Endometrium (tissue), 2 donors: ENCODE results near the gene GRIK1.

Experiments
- FAIRE-seq: peaks from 2 replicates; lab custom pipeline; 2012; peaks lifted over from hg19 to GRCh38; lab: Jason Lieb, UNC
- donor health status: control.
- donor health status: control.

GRIK1 gene

DNA sequence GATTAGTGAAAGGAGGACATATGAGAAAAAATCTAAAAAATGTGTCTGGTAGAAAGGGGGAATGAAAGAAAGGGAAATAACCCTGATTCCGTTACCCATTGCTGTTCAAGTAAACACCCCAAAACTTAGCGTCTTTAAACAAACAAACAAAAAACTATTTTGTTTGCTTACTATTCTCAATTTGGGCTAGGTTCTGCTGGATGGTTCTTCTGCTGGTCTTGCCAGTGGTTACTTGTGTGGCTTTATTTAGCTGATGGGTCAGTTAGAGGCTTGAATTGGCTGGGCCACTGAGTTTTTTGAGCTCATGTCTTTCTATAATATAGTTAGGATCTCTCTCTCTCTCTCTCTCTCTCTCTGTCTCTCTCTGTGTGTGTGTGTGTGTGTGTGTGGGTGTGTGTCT, 112.1 kb downstream of the GRIK1 start:
- FAIRE-seq = no peak

GRCh38 chr21:29827236-29827635, 112.6 kb downstream of the GRIK1 start:
- no peak for FAIRE-seq

- FAIRE-seq = no peak
Observed at GRCh38 chr21:29826386-29826785, 113.4 kb downstream of the GRIK1 start.

DNA sequence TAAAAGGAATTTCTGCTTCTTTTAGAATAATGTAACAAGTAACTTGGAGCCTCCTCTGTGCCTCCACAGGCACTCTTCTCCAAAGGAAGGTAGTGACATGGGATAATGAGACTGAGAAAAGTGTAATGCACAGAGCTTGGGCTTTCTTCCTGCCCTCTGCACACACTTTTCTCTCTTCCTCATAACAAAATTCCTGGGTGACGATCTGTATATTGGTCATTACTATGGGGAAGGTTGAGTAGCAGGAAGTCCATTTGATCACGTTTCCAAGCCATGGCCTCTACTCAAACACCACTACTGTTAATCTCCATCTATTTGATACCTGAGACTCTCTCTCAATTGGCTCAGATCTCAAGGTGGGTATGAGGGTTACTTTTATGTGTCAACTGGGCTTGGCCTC, 113.9 kb downstream of the GRIK1 start:
- no peak for FAIRE-seq

DNA sequence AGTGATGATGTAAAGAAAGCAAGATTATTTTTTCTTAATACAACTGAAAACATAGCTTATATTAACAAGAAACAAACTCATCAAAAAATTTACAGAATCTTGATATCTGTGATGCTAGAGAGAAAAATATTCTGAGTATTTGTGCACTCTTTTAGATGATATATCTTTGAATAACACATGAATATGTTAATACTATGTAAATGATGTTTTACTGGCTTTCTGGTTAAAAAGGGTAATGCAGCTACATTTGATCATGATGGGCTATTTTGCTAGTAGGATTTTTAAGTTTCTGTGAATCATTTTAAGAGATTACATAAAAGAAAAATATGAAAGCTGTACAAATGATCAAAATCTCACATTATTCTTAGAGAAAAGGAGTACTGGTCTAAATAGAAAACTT, 114.5 kb downstream of the GRIK1 start:
- FAIRE-seq = no peak

- no peak for FAIRE-seq
Observed at GRCh38 chr21:29822064-29822463, 117.7 kb downstream of the GRIK1 start.

- FAIRE-seq = no peak
Observed at GRCh38 chr21:29821230-29821629, 118.6 kb downstream of the GRIK1 start.

DNA sequence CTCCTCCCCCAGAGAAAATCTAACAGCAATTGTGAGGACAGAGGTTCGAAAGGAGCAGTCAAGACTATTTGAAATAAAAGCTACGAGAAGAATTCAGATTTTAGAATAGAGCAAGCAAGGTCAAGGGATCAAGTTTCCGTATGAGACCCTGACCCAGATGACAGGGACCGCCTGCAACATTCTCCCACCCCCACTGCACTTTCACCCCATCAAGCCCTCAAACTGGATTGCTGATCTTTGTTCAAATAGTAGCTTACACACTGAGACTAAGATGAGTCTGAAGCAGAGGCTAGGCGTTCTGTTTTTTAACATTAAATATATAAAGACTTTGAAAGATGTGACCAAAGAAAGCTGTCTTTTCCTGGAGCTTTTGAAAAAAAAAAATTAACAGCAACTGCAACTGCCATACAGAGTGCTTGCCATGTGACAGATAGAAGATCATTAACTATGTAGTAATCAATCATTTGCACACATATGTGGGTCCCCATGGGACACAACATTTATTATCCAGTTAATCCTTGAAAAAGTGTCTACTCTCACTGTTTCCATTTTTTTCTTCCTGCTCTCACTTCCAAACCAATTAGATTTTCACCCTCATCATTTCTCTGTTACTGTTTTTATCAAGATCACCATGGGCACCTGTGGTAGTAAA, 120.0 kb downstream of the GRIK1 start:
- FAIRE-seq = no peak

GRCh38 chr21:29818383-29818921, 121.3 kb downstream of the GRIK1 start:
- FAIRE-seq = no peak

GRCh38 chr21:29817450-29817849, 122.3 kb downstream of the GRIK1 start:
- FAIRE-seq = no peak

GRCh38 chr21:29812947-29813346, 126.8 kb downstream of the GRIK1 start:
- no peak for FAIRE-seq

DNA sequence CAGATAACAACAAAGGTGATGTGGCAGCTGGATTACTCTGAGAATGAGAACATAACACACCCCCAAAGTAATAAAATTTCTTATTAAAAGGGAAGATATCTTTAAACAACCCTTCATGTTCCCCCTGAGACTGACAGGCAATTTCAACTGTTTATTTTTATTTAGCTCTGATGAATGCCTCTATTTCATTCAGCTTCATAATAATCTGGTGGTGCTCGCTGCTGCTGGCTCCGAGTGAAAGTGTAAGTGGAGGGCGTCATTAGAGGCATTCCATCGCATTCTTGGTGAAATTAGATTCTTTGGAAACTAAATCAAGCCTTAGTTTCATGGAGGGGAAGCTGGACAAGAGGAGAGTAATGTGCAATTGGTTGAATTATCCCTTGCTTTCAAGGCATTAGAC, 128.9 kb downstream of the GRIK1 start:
- no peak for FAIRE-seq

DNA sequence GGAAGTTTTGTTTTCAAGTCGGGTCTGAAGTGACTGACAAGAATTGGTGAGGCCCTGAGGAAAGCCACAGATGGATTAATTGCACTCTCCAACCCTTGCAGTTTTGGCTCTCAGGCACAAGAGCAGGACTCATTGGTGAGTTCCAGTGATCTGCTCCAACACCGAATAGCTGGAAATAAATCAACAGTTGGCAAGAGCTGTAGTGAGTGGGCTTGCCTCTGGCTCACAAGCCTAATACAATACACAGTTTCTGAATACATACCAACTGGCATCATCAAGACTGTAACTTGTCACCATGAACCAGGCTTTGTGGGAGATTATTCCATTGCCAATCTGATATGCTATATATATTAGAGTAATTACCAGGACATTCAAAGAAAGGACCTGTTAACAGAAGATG, 131.6 kb downstream of the GRIK1 start:
- no peak for FAIRE-seq

GRCh38 chr21:29805105-29805504, 134.7 kb downstream of the GRIK1 start:
- no peak for FAIRE-seq

DNA sequence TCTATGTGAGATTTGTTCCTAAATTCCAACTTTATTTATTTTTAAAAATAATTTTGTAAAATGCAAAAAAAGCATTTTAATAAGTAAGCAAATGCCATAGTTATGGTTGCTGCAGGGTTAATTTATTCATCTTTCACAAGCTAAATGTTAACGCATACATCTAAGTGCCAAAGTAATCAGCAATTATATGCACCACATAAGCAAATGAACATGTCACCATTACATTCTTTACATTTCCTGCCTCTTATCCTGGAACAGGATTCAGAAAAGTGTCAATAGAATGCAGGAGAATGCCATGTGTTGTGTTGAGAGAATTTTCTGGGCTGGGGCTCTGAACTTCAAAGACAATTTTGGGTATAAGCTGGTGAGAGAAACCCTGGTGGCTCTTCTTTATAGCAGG, 136.6 kb downstream of the GRIK1 start:
- FAIRE-seq = no peak

GRCh38 chr21:29801122-29801521, 138.7 kb downstream of the GRIK1 start:
- FAIRE-seq = no peak

GRCh38 chr21:29800056-29800455, 139.7 kb downstream of the GRIK1 start:
- FAIRE-seq = no peak

DNA sequence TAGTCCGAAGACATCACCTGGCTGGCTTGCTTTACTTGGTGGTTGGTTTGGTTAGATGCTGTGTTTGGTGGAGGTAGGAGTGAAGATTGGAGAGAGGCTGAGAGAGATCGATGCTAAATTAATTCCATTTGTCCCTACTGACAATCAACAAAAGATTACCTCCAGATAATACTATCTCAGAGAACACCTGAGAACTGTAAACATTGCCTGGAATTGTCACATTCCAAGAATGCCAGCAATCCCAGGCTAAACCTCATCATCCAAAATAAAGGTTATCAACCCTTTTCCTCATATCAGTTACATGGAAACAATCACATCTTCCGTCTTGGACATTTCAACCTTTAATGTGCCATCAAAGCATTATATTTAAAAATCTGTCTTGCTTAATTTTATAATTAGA, 141.0 kb downstream of the GRIK1 start:
- FAIRE-seq = no peak

- FAIRE-seq = no peak
Observed at GRCh38 chr21:29797155-29797554, 142.6 kb downstream of the GRIK1 start.

- no peak for FAIRE-seq
Observed at GRCh38 chr21:29793712-29794111, 146.1 kb downstream of the GRIK1 start.

DNA sequence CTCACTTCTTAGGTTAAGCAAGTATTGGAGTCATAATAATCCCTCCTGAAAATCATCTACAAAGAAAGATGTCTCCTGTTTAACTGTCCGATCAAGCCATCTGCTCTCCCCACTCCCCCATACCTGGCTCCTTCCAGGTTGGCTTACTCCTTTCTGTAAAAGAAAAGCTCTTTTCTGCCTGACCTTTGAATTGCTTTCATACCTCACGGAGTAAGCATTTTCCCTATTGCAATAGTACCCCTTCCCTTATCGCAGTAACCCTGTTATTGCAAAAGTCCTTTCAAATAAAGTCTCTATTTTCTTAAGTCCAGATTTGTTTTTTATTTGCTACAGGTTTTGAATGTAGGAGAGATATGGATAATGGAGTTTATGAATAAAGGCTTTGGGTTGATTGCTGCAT, 150.4 kb downstream of the GRIK1 start:
- FAIRE-seq = no peak

GRCh38 chr21:29788752-29789151, 151.0 kb downstream of the GRIK1 start:
- no peak for FAIRE-seq

DNA sequence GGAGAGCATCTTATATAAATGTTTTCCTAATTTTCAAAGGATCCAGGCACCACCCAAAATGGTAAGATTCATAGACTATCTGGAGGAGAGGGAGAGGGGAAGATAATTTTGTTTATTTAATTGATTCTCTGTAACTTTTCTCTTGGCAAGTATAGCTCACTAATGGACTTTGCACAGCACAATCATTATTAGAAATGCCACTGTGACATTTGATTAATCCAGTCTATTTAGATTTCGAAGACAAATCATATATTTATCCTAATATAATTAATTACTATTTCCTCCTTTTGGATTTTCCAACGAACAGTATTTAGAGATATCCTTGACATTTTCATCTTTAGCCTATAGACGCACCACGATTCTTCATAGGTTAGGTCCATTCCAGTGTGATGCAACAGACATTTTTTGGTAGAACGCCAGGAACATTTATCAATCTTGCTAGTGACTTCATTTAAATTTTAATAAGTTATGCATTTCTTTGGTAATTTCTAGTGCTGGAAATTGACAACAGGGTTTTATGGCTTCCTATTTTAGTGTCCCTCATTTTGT, 152.4 kb downstream of the GRIK1 start:
- no peak for FAIRE-seq
